Stimulated activated naive B cell treated with anti-CD40 and anti-IgM and Interleukin-4, amounts not matched to agents 10 μg/mL and 1 μg/mL and 100 μg/mL, for 72 hours (primary cell): Measurements from ENCODE around the gene ANKS1B.

Experiments
- ATAC-seq, 2 donors: fragments of 150-1000 bp; cut with Tn5 transposase; replicated peaks; 2 replicates each; pipeline ENCODE4 v1.10.0; 2021; ENCODE audit warnings: moderate library complexity in 1 of 2
- DNase-seq: peaks from one replicate; pipeline ENCODE4 v3.0.0; 2021
- H3K27ac Mint-ChIP-seq: one replicate; pipeline ENCODE4 v1.8.0; 2022; ENCODE audit warnings: mild to moderate bottlenecking, mixed read lengths
- H3K27me3 Mint-ChIP-seq, 2 donors: one replicate each; pipeline ENCODE4 v1.8.0; 2022; ENCODE audit warnings: mixed read lengths in 2 of 2
- H3K36me3 Mint-ChIP-seq, 2 donors: one replicate each; pipeline ENCODE4 v1.8.0; 2022; ENCODE audit warnings: mixed read lengths in 2 of 2, mild to moderate bottlenecking in 1 of 2
- H3K4me1 Mint-ChIP-seq, 2 donors: one replicate each; pipeline ENCODE4 v1.8.0; 2022; ENCODE audit warnings: mixed read lengths in 2 of 2, mild to moderate bottlenecking in 1 of 2
- H3K4me3 Mint-ChIP-seq, 2 donors: one replicate each; pipeline ENCODE4 v1.8.0; 2022; ENCODE audit warnings: mild to moderate bottlenecking in 2 of 2, mixed read lengths in 2 of 2, moderate library complexity in 1 of 2
- H3K9me3 Mint-ChIP-seq, 2 donors: one replicate each; pipeline ENCODE4 v1.8.0; 2022; ENCODE audit warnings: mixed read lengths in 2 of 2, mild to moderate bottlenecking in 1 of 2

Gene ANKS1B

DNA sequence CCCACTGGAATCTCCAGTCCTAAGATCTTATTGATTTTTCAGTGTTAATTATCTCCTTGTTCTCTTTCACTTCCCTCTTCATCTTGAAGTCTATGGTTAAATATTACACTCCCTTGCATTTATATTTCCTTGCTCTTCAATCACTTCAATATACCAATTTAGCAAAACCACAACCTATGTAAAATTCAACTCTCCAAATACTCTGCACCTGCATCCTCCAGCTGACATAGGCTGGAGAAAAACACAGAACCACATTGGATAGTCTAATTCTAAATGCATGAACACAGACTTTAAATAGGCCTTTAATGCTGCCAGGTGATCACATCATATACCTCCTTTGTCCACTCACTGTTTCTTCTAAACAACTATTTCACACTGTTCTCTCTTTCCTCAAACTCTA, 591.0 kb downstream of the ANKS1B start:
- Mint-ChIP-seq H3K4me1 (no peaks in the 10 kb centered on the region), H3K27me3 (no peaks in the 10 kb centered on the region), H3K9me3 (no peaks in the 10 kb centered on the region), H3K27ac (no peak overlapping the region), H3K4me3 (no peak overlapping the region), H3K36me3 (no peaks in the 10 kb centered on the region)
- DNase-seq, result no peak
- ATAC-seq, result no peak

DNA sequence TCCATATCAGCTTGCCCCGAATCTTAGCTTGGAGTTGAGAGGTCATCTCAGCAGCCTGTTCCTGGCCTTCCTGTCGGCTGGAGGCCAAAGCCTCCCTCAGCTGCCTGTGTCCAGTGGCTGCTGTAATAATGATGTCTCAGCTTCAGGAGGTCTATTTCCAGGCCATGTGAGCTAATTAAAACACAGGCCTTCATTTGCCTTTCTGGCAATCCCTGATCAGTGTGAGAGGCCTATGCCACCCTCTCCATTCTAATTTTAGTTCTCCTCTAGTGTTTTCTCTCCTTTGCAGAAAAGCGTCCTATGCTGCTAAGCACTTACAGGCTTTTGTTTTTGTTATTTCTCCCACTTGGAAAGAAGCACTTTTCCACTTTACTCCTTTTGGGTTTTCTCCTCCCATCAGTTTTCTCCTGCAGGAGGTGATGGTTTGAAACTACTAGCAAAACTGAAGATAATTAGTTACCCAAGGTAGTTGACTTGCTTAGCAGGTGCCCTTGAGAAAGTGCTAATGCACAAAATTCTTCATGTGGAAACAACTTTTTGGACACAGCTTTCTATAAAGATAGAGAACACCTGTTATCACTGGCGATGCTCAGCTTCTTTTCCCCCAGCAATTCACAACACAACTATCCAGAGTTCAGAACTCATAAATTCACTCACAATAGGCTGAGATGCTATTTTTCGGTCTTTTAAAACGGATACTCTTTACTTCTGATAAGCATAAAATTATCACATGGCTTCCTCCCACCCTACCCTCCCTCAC, 592.5 kb downstream of the ANKS1B start:
- Mint-ChIP-seq H3K36me3 (no peaks in the 10 kb centered on the region), H3K4me1 (no peaks in the 10 kb centered on the region), H3K9me3 (no peaks in the 10 kb centered on the region), H3K4me3 (no peak overlapping the region), H3K27me3 (no peaks in the 10 kb centered on the region), H3K27ac (no peak overlapping the region)
- ATAC-seq (no peak), DNase-seq (no peak)

DNA sequence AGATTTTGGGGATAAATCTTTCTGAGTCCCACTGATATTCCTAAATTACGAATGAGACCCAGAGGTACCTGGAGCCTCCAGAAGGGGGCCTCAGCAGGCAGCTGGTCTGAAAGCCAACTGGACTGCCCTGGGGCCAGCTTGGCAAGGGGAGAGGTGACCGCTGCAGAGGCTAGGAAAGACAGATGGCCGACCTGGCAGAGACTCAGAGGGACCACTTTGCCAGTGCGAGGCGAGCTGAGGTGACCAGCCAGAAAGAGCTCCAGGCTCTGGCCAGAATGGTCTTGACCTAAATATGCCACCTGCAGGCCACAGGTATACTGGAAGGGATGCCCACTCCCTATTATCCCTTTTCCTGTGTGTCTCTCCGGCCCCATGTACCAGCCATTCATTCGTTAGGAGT, 594.0 kb downstream of the ANKS1B start:
- H3K36me3 Mint-ChIP-seq, result no peaks in the 10 kb centered on the region
- no peak overlapping the region for H3K4me3 Mint-ChIP-seq
- no peaks in the 10 kb centered on the region for H3K9me3 Mint-ChIP-seq
- no peaks in the 10 kb centered on the region for H3K4me1 Mint-ChIP-seq
- H3K27me3 Mint-ChIP-seq, result no peaks in the 10 kb centered on the region
- DNase-seq (no peak), ATAC-seq (no peak)
- no peak overlapping the region for H3K27ac Mint-ChIP-seq

DNA sequence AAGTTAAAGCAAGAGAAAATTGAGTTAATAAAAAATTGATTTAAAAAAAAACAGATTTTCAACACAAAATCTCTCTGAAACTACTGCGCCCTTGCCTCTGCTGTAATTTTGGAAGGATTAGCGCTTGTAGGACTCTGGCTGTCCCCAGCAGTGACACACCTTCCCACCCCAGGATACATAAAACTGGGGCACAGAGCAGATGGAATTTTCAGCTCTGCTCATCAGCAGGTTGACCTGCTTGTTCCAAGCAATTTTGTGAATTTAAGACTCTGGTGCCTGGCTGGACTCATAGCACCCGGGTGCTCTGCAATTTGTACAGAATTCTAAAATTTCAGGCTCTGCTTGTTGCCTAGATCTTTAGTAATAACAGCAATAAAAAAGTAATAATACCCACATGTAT, 595.0 kb downstream of the ANKS1B start:
- no peaks in the 10 kb centered on the region for H3K36me3 Mint-ChIP-seq
- no peak overlapping the region for H3K4me3 Mint-ChIP-seq
- ATAC-seq (no peak), DNase-seq (no peak)
- no peaks in the 10 kb centered on the region for H3K27me3 Mint-ChIP-seq
- no peaks in the 10 kb centered on the region for H3K9me3 Mint-ChIP-seq
- H3K4me1 Mint-ChIP-seq, result no peaks in the 10 kb centered on the region
- no peak overlapping the region for H3K27ac Mint-ChIP-seq

DNA sequence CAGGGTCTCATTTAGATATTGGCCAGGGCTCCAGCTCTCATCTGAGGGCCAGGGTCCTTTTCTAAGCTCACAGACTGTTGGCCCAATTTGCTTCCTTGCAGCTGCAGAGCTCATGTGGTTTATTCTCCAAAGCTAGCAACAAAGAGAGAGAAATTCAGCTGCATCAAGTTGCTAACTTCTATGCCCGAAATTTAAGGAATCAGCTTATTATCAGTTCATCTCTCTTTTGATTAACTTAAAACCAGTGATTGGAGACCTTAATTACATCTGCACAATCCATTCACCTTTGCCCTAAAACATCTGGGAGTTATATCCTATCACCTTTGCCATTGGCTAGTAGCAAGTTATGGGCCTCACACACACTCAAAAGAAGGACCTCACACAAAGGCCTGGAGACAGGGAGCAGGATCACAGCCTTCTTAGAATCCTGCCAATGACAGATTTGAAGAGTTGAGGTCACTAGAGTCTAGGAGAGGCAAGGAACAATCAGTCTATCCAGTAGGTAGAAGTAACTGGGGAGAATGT, 596.0 kb downstream of the ANKS1B start:
- no peaks in the 10 kb centered on the region for H3K4me1 Mint-ChIP-seq

DNA sequence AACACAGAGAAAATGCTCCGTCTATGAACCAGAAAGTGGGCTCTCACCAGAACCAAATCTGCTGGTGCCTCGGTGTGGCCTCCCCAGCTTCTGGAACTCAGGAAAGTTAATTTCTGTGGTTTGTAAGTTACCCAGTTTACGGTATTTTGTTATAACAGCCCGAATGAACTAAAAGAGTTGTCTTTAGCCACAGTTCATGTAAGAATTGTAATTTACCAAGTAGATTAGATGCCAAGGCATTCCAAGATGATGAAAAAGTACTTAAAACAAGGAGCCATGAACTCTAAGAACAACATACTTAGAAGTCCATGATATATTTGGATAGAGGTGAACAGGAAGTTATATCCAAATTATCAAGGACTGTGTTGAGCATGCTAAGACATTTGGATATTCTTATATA, 597.1 kb downstream of the ANKS1B start:
- H3K4me3 Mint-ChIP-seq, result no peak overlapping the region
- H3K9me3 Mint-ChIP-seq, result no peaks in the 10 kb centered on the region
- ATAC-seq, result no peak
- DNase-seq, result no peak
- no peaks in the 10 kb centered on the region for H3K4me1 Mint-ChIP-seq
- no peaks in the 10 kb centered on the region for H3K36me3 Mint-ChIP-seq
- no peak overlapping the region for H3K27ac Mint-ChIP-seq
- no peaks in the 10 kb centered on the region for H3K27me3 Mint-ChIP-seq

More for the DNA sequence above, 596.0 kb downstream of the ANKS1B start:
- H3K27me3 Mint-ChIP-seq, result no peaks in the 10 kb centered on the region
- ATAC-seq (no peak), DNase-seq (no peak)
- H3K36me3 Mint-ChIP-seq, result no peaks in the 10 kb centered on the region
- H3K27ac Mint-ChIP-seq, result no peak overlapping the region
- H3K4me3 Mint-ChIP-seq, result no peak overlapping the region
- H3K9me3 Mint-ChIP-seq, result no peaks in the 10 kb centered on the region

DNA sequence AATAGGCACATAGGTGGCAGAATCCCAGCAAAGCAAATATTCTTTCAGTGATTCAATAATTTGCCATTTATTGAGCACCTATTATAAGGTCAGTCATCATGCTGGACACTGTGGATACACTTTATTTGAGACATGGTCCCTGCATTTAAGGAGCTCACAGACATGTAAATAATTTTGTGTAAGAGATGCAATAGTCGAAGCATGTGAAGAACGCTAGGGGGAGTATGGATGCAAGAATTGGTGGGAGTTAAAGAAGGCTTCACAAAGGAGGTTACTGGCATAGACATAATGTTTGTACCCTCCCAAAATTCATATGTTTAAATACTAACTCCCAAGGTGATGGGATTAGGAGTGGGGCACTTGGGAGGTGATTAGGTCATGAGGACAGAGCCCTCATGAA, 597.8 kb downstream of the ANKS1B start:
- H3K36me3 Mint-ChIP-seq, result no peaks in the 10 kb centered on the region
- H3K9me3 Mint-ChIP-seq, result no peaks in the 10 kb centered on the region
- H3K27me3 Mint-ChIP-seq, result no peaks in the 10 kb centered on the region
- H3K4me1 Mint-ChIP-seq, result no peaks in the 10 kb centered on the region
- ATAC-seq, result no peak
- DNase-seq, result no peak
- no peak overlapping the region for H3K27ac Mint-ChIP-seq
- H3K4me3 Mint-ChIP-seq, result no peak overlapping the region

DNA sequence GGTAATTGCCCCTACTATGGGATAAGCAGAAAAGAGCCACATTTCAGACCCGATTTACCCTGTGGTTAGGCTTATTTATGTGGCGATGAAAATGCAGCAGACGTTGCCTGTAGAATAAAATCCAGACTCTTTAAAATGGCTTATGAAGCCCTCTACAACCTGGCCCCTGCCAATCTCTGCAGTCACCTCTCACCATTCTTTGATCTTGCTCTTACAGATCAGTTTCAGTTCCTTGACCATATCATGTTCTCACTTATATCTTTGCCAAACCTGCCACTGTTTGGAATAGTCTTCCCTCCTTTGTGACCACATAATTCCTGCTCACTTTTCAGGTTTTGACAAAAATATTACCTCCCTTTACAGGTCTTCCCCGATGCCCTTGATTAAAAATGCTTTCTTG, 601.5 kb downstream of the ANKS1B start:
- ATAC-seq, result no peak
- Mint-ChIP-seq H3K9me3 (peaks cover 0 to 2% of the 10 kb centered on the region in 2 donors), H3K4me1 (no peaks in the 10 kb centered on the region)

DNA sequence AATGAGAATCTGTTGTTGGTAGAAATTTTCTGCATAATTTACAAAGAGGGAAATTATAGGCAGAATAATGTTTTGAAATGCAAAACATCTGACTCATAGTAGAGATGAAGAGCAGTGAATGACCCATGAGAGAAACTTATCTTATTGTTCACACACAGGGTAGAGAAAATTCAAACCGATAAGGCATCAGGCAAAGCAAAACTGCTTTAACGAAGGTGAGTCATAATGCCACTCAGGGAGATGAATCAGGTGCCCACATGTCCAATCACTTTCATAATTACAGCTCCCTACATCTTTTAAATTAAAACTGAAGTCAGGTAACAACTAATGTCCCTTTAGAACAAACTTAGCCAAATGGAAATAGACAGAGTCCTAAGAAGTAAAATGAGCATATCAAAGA, 602.7 kb downstream of the ANKS1B start:
- H3K9me3 Mint-ChIP-seq, result peaks cover 0 to 2% of the 10 kb centered on the region in 2 donors
- H3K4me3 Mint-ChIP-seq, result no peak overlapping the region
- H3K36me3 Mint-ChIP-seq, result no peaks in the 10 kb centered on the region
- no peaks in the 10 kb centered on the region for H3K4me1 Mint-ChIP-seq
- no peak for DNase-seq
- H3K27ac Mint-ChIP-seq, result no peak overlapping the region
- ATAC-seq, result no peak
- H3K27me3 Mint-ChIP-seq, result no peaks in the 10 kb centered on the region

More for the DNA sequence above, 601.5 kb downstream of the ANKS1B start:
- DNase-seq, result no peak
- Mint-ChIP-seq H3K36me3 (no peaks in the 10 kb centered on the region), H3K27me3 (no peaks in the 10 kb centered on the region), H3K27ac (no peak overlapping the region), H3K4me3 (no peak overlapping the region)

DNA sequence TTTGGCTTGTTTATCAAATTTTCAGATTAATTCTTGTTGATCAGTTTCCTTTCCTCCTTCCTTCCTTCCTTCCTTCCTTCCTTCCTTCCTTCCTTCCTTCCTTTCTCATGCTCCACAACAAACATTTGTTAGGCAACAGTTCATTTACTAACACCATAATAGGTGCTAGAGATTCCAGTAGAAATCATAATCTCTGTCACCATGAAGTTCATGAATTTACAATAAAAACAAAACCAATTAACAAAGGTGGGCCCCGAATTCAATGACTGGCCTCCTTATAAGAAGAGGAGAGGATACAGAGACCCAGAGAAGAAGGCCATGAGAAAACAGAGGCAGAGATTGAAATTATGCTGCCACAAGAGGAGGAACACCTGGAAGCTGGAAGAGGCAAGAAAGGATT, 604.0 kb downstream of the ANKS1B start:
- no peak for ATAC-seq
- H3K27ac Mint-ChIP-seq, result no peak overlapping the region

DNA sequence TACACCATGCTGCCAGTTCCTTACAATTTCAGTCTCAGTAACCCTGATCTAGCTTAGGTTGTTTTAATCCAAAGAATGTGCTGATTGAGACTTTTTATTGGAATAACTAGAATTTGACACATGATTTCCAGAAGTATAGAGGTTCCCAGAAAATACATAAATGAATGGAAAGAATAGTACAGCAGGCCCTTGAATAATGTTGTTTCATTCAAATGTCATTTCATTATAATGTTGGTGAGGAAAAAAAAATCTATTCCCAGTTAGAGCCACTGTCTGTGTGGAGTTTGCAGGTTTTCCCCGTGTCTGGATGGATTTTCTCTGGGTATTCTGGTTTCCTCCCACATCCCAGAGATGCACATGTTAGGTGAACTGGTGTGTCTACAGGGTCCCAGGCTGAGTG, 610.7 kb downstream of the ANKS1B start:
- no peak for DNase-seq
- Mint-ChIP-seq H3K27ac (no peak overlapping the region), H3K4me1 (no peaks in the 10 kb centered on the region), H3K4me3 (no peak overlapping the region), H3K27me3 (no peaks in the 10 kb centered on the region), H3K36me3 (no peaks in the 10 kb centered on the region), H3K9me3 (peaks cover 0 to 1% of the 10 kb centered on the region in 2 donors)
- no peak for ATAC-seq

More for the DNA sequence above, 604.0 kb downstream of the ANKS1B start:
- no peaks in the 10 kb centered on the region for H3K36me3 Mint-ChIP-seq
- H3K4me3 Mint-ChIP-seq, result no peak overlapping the region
- DNase-seq, result no peak
- H3K9me3 Mint-ChIP-seq, result peaks cover 0 to 2% of the 10 kb centered on the region in 2 donors
- H3K4me1 Mint-ChIP-seq, result no peaks in the 10 kb centered on the region
- H3K27me3 Mint-ChIP-seq, result no peaks in the 10 kb centered on the region

DNA sequence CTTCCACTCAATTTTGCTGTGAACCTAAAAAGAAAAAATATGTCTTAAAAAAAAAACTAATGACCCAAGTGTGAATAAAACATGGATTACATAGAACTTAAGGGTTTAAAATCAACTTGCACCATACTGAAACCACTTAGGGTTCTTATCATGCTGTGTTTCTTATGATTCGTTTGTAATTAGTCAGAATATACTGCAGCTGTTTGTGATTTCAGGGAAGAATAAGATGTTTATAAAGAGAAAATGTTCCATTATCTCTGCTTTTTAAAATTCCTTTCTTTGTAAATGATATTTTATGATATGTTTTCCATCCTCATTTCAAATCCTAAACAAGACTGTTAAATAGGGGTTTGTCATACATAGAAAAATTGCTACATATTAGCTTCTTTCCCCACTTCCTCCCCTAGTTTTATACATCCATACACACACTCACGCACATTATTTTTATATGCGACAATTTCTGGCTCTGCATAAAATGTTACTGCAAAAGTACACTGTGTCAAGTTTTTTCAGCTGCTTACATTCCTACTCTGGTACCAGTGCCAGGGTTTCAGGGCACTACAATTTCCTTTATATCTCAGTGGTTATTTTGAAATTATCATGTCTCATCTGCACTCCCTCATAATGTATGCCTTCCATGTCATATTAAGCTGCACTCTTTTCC, 612.3 kb downstream of the ANKS1B start:
- Mint-ChIP-seq H3K4me1 (no peaks in the 10 kb centered on the region), H3K27me3 (no peaks in the 10 kb centered on the region), H3K27ac (no peak overlapping the region), H3K36me3 (no peaks in the 10 kb centered on the region), H3K9me3 (peaks cover 0 to 3% of the 10 kb centered on the region in 2 donors), H3K4me3 (no peak overlapping the region)
- ATAC-seq (no peak), DNase-seq (no peak)

DNA sequence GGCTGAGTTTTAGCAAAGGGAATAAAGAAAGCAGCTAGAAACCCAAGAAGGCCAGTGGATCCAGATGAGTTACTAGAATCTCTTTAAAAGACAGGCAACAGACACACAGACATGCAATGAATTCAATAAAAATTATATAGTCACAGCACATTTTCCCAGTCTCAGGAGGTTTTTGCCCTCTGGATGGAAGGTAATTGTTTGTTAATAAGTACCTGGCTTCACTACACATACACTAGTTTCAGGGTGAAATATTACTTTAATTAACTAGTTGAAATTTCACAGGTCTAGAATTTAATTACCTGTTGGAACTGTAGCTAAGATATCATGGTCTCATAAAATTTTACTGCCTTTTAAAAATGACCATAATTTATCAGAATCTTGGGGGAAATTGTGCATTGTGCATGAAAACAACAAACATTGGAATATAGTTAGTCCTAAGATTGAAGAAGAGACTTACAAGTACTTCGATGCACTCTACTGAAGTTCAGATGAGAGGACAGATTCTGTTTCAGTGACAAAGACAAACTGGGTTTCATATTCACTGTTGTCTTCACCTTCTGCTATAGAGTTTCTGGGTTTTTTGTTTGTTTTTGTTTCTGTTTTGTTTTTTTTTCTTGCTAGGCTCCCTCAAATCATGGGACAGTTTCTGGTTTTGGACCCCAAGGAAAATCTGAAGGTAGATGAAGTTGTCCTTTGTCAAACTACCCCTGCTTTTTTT, 614.2 kb downstream of the ANKS1B start:
- ATAC-seq, result no peak
- Mint-ChIP-seq H3K27me3 (no peaks in the 10 kb centered on the region), H3K9me3 (peaks cover 0 to 3% of the 10 kb centered on the region in 2 donors), H3K27ac (no peak overlapping the region), H3K36me3 (no peaks in the 10 kb centered on the region), H3K4me1 (no peaks in the 10 kb centered on the region), H3K4me3 (no peak overlapping the region)
- DNase-seq, result no peak

DNA sequence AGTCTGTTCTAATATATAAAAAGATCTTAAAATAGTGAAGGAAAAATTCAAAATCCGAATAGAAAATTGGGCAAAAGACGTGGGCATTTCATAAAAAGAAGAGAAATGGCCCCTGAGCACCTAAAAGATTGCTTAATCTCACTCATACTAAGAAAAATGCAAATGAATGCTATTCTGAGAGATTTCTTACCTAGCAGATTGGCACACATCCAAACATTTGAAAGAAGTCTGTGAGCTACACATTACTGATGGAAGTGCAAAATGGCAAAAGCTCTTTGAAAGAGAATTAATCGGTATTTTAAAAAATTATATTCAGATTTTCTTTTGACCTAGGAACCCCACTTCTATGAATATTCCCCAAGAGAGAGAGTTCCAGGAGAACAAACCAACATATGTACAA, 617.6 kb downstream of the ANKS1B start:
- H3K9me3 Mint-ChIP-seq, result peaks cover 0 to 5% of the 10 kb centered on the region in 2 donors
- no peak overlapping the region for H3K27ac Mint-ChIP-seq
- ATAC-seq (no peak), DNase-seq (no peak)
- H3K4me1 Mint-ChIP-seq, result no peaks in the 10 kb centered on the region
- H3K4me3 Mint-ChIP-seq, result no peak overlapping the region
- no peaks in the 10 kb centered on the region for H3K27me3 Mint-ChIP-seq
- H3K36me3 Mint-ChIP-seq, result no peaks in the 10 kb centered on the region

DNA sequence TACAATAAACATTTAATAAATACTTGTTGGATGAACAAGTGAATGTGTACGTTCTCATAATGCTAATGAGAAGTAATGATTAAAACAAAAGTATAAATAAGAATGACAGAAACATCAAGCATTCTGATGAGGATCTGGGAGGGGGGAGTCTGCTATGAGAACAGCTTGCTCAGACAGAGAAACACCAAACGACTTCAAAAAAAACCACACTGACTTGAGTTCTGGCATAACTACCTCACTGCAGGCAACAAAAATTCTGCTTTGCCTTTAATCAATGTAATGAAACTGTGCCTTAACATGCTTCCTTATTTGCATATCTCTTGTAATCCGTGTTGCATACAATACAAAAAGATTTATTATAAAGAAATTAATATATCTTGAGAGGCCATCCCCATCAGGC, 632.5 kb downstream of the ANKS1B start:
- no peak overlapping the region for H3K4me3 Mint-ChIP-seq
- no peaks in the 10 kb centered on the region for H3K36me3 Mint-ChIP-seq
- no peaks in the 10 kb centered on the region for H3K27me3 Mint-ChIP-seq
- H3K4me1 Mint-ChIP-seq, result no peaks in the 10 kb centered on the region
- DNase-seq (no peak), ATAC-seq (no peak)
- no peak overlapping the region for H3K27ac Mint-ChIP-seq
- no peaks in the 10 kb centered on the region for H3K9me3 Mint-ChIP-seq
